ENCODE data around the gene FGD2.
A peak's percentile ranks its signal among the peaks of the same experiment; 100 is the strongest.

FGD2 gene

GRCh38 chr6:37033819-37034795 is 28.7 kb downstream of the FGD2 start:
- no peak overlapping the region for H3K4me3 ChIP-seq (ENCODE audit: low read depth in 1 of 2, low read length in 2 of 2)

GRCh38 chr6:37036146-37036545 is 30.7 kb downstream of the FGD2 start:
- DNase-seq (no peak), ATAC-seq (ENCODE audit: insufficient read depth, low read depth) (no peak)
- Histone ChIP-seq H3K4me1 (ENCODE audit: insufficient read depth, low read length) (peaks cover 8% of the 10 kb centered on the region), H4K20me1 (ENCODE audit: insufficient read depth, low read length) (no peaks in the 10 kb centered on the region), H3K4me2 (ENCODE audit: insufficient read depth, low read length) (no peak overlapping the region), H3K9ac (ENCODE audit: low read depth, low read length) (no peak overlapping the region), H3K79me2 (ENCODE audit: insufficient read depth, low read length) (no peaks in the 10 kb centered on the region), H3K27me3 (ENCODE audit: insufficient read depth, low read length, poor library complexity) (no peaks in the 10 kb centered on the region), H3K27ac (ENCODE audit: low read length) (no peak overlapping the region), H3K4me3 (ENCODE audit: low read depth in 1 of 2, low read length in 2 of 2) (no peak overlapping the region), H2AFZ (ENCODE audit: low read depth, low read length) (no peak overlapping the region), H3K9me3 (ENCODE audit: insufficient read depth, low read length, severe bottlenecking) (no peaks in the 10 kb centered on the region), H3K36me3 (ENCODE audit: insufficient read depth, low read length) (no peaks in the 10 kb centered on the region)
- TF ChIP-seq EZH2 (IDR thresholded peaks at IDR 0.05; ENCODE audit: borderline replicate concordance, low read depth, low read length, severe bottlenecking), result no peak
- TF ChIP-seq CTCF (IDR thresholded peaks at IDR 0.05; ENCODE audit: borderline replicate concordance, extremely low read depth, low read length, poor library complexity, severe bottlenecking), result no peak

More at GRCh38 chr6:37033819-37034795, 28.7 kb downstream of the FGD2 start:
- ATAC-seq (ENCODE audit: insufficient read depth, low read depth), result no peak
- Histone ChIP-seq H3K36me3 (ENCODE audit: insufficient read depth, low read length) (no peaks in the 10 kb centered on the region), H4K20me1 (ENCODE audit: insufficient read depth, low read length) (no peaks in the 10 kb centered on the region), H3K9ac (ENCODE audit: low read depth, low read length) (no peak overlapping the region), H3K4me1 (ENCODE audit: insufficient read depth, low read length) (peaks cover 8% of the 10 kb centered on the region), H3K79me2 (ENCODE audit: insufficient read depth, low read length) (no peaks in the 10 kb centered on the region), H3K9me3 (ENCODE audit: insufficient read depth, low read length, severe bottlenecking) (no peaks in the 10 kb centered on the region), H3K4me2 (ENCODE audit: insufficient read depth, low read length) (no peak overlapping the region), H3K27ac (ENCODE audit: low read length) (no peak overlapping the region), H2AFZ (ENCODE audit: low read depth, low read length) (no peak overlapping the region), H3K27me3 (ENCODE audit: insufficient read depth, low read length, poor library complexity) (no peaks in the 10 kb centered on the region)
- no peak for DNase-seq
- TF ChIP-seq CTCF (IDR thresholded peaks at IDR 0.05; ENCODE audit: borderline replicate concordance, extremely low read depth, low read length, poor library complexity, severe bottlenecking), result no peak
- no peak for TF ChIP-seq EZH2 (IDR thresholded peaks at IDR 0.05; ENCODE audit: borderline replicate concordance, low read depth, low read length, severe bottlenecking)

- ATAC-seq (ENCODE audit: insufficient read depth, low read depth), result peak; percentile 48
- TF ChIP-seq EZH2 (IDR thresholded peaks at IDR 0.05; ENCODE audit: borderline replicate concordance, low read depth, low read length, severe bottlenecking), result no peak
- no peak for TF ChIP-seq CTCF (IDR thresholded peaks at IDR 0.05; ENCODE audit: borderline replicate concordance, extremely low read depth, low read length, poor library complexity, severe bottlenecking)
Observed at GRCh38 chr6:37038292-37039198, 33.1 kb downstream of the FGD2 start.

More at GRCh38 chr6:37038292-37039198, 33.1 kb downstream of the FGD2 start:
- H3K27ac ChIP-seq (ENCODE audit: low read length), result peak overlapping the region; percentile 13; the same call in 1 of the 2 replicates
- no peak for DNase-seq
- no peaks in the 10 kb centered on the region for H3K79me2 ChIP-seq (ENCODE audit: insufficient read depth, low read length)
- 0 out of 2 replicates have a peak overlapping the region, but pooled peaks have one; percentile 25 for H2AFZ ChIP-seq (ENCODE audit: low read depth, low read length)
- H3K4me2 ChIP-seq (ENCODE audit: insufficient read depth, low read length), result no peak overlapping the region
- H3K9me3 ChIP-seq (ENCODE audit: insufficient read depth, low read length, severe bottlenecking), result no peaks in the 10 kb centered on the region
- no peak overlapping the region for H3K9ac ChIP-seq (ENCODE audit: low read depth, low read length)
- peaks cover 8% of the 10 kb centered on the region for H3K4me1 ChIP-seq (ENCODE audit: insufficient read depth, low read length)
- H3K4me3 ChIP-seq (ENCODE audit: low read depth in 1 of 2, low read length in 2 of 2), result no peak overlapping the region
- H3K27me3 ChIP-seq (ENCODE audit: insufficient read depth, low read length, poor library complexity), result no peaks in the 10 kb centered on the region
- H3K36me3 ChIP-seq (ENCODE audit: insufficient read depth, low read length), result no peaks in the 10 kb centered on the region
- no peaks in the 10 kb centered on the region for H4K20me1 ChIP-seq (ENCODE audit: insufficient read depth, low read length)

Measured in DND-41 (cell line).